Liver (tissue), 9 donors: ENCODE results near the gene ZFP64. TPM values are rescaled to one million over a fixed set of nuclear protein-coding genes. Genes with fewer than 3 reads are reported as not detected.

ENCODE experiments used
- DNase-seq: peaks from one replicate; pipeline ENCODE4 v3.0.0-alpha.2; 2017; ENCODE audit warnings: low spot score
- H3K27ac ChIP-seq, 2 donors: one replicate each; pipeline ENCODE4 v1.7.0; 2013; ENCODE audit warnings: inconsistent platforms in 2 of 2, low read length in 2 of 2, control low read depth in 1 of 2, low read depth in 1 of 2, mild to moderate bottlenecking in 1 of 2
- H3K27me3 ChIP-seq, 4 donors: one replicate each; pipeline versions ENCODE4 v1.6.1 to v1.7.0; 2013; ENCODE audit warnings: low read length in 3 of 4, inconsistent platforms in 1 of 4, mild to moderate bottlenecking in 1 of 4, moderate library complexity in 1 of 4; ENCODE audit not compliant: control insufficient read depth in 4 of 4, insufficient read depth in 4 of 4
- H3K36me3 ChIP-seq, 4 donors: one replicate each; pipeline versions ENCODE4 v1.6.1 to v1.7.0; 2013; ENCODE audit warnings: low read length in 3 of 4, mild to moderate bottlenecking in 3 of 4, low read depth in 1 of 4, moderate library complexity in 1 of 4; ENCODE audit not compliant: control insufficient read depth in 4 of 4, insufficient read depth in 3 of 4
- H3K4me1 ChIP-seq, 4 donors: one replicate each; pipeline versions ENCODE4 v1.6.1 to v1.7.0; 2013; ENCODE audit warnings: low read length in 3 of 4, mild to moderate bottlenecking in 3 of 4, moderate library complexity in 1 of 4; ENCODE audit not compliant: control insufficient read depth in 4 of 4, insufficient read depth in 4 of 4
- H3K4me3 ChIP-seq, 3 donors: one replicate each; pipeline versions ENCODE4 v1.6.1 to v1.7.0; 2013; ENCODE audit warnings: low read length in 3 of 3, control low read depth in 1 of 3, low read depth in 1 of 3, mild to moderate bottlenecking in 1 of 3
- H3K9ac ChIP-seq, 2 donors: one replicate each; pipeline ENCODE4 v1.7.0; 2013; ENCODE audit warnings: low read length in 2 of 2, mild to moderate bottlenecking in 2 of 2, moderate library complexity in 2 of 2, control low read depth in 1 of 2, low read depth in 1 of 2
- H3K9me3 ChIP-seq, 4 donors: one replicate each; pipeline versions ENCODE4 v1.6.1 to v1.7.0; 2013; ENCODE audit warnings: low read length in 3 of 4; ENCODE audit not compliant: control insufficient read depth in 4 of 4
- EGR1 ChIP-seq, 2 donors: IDR thresholded peaks; 2 replicates each; pipeline ENCODE4 v1.6.1; 2016 to 2018; ENCODE audit warnings: antibody characterized with exemption in 2 of 2, low read depth in 2 of 2
- FOXA2 ChIP-seq: IDR thresholded peaks from 2 replicates; pipeline ENCODE4 v1.6.1; 2016; ENCODE audit warnings: antibody characterized with exemption
- HNF4A ChIP-seq, 2 donors: conservative IDR thresholded peaks; 2 replicates each; pipeline ENCODE4 v1.6.1; 2016; ENCODE audit warnings: antibody characterized with exemption in 2 of 2, mild to moderate bottlenecking in 2 of 2
- HNF4G ChIP-seq: IDR thresholded peaks from 2 replicates; pipeline ENCODE4 v1.6.1; 2016; ENCODE audit warnings: antibody characterized with exemption
- JUND ChIP-seq, 2 donors: IDR thresholded peaks; 2 replicates each; pipeline ENCODE4 v1.6.1; 2016; ENCODE audit warnings: antibody characterized with exemption in 2 of 2
- NR2F2 ChIP-seq: IDR thresholded peaks from 2 replicates; pipeline ENCODE4 v1.6.1; 2016; ENCODE audit warnings: antibody characterized with exemption
- RAD21 ChIP-seq, 2 donors: IDR thresholded peaks; 2 replicates each; pipeline ENCODE4 v1.6.1; 2016; ENCODE audit warnings: antibody characterized with exemption in 2 of 2, mild to moderate bottlenecking in 2 of 2
- REST ChIP-seq: IDR thresholded peaks from 2 replicates; pipeline ENCODE4 v1.6.1; 2016; ENCODE audit warnings: antibody characterized with exemption, mild to moderate bottlenecking
- RXRA ChIP-seq, 2 donors: IDR thresholded peaks; 2 replicates each; pipeline ENCODE4 v1.6.1; 2017 to 2018; ENCODE audit warnings: antibody characterized with exemption in 2 of 2, mild to moderate bottlenecking in 1 of 2
- WGBS: extraction: QIAGEN DNeasy Blood & Tissue Kit; methylation state at CpG from one replicate; pipeline ENCODE4 v1.1.7; 2013; 5-methylcytosine and 5-hydroxymethylcytosine counted together
- polyA plus RNA-seq, 2 donors: library from polyadenylated mRNA; stranded (reverse) in 1 of 2; unstranded in 1 of 2; fragments of 200-250 nt in 1 of 2; fragments of >200 nt in 1 of 2; fragmentation: Nextera tagmentation in 1 of 2; extraction: Ambion mirVana in 1 of 2; gene quantifications; one replicate each; pipeline versions ENCODE4 v1.2.1 to v1.2.3, GENCODE V29; 2013 to 2015
- total RNA-seq, 2 donors: library from RNA; depleted of rRNA; stranded (reverse); fragments of >200 nt; gene quantifications; one replicate each; pipeline ENCODE4 v1.2.3, GENCODE V29; 2014
- donor health status: healthy.
- donor health status: healthy.
- donor health status: healthy.
- donor health status: healthy.
- donor health status: healthy.

Gene ZFP64
- total and polyA plus RNA-seq, 4 donors = 3.2 to 6.3 (median 4.9) TPM

- DNase-seq = no peak
- H3K27me3 ChIP-seq = no peaks in the 10 kb centered on the region
- no peak overlapping the region for H3K4me3 ChIP-seq
- no peak overlapping the region for H3K27ac ChIP-seq
- no peak overlapping the region for H3K9ac ChIP-seq
- 79% methylated on average over 4 of the region's 4 CpGs for WGBS
- H3K4me1 ChIP-seq = no peaks in the 10 kb centered on the region
- no peaks in the 10 kb centered on the region for H3K36me3 ChIP-seq
- TF ChIP-seq HNF4A (conservative IDR thresholded peaks at IDR 0.05) = no peak
- no peak for TF ChIP-seq REST
- TF ChIP-seq HNF4G = no peak
- TF ChIP-seq NR2F2 = no peak
- TF ChIP-seq FOXA2 = no peak
- H3K9me3 ChIP-seq = peaks cover 0 to 3% (median 1%) of the 10 kb centered on the region in 4 donors
Observed at GRCh38 chr20:52213995-52214394, 22.4 kb upstream of the ZFP64 start.

GRCh38 chr20:52212943-52213342 lies 21.4 kb upstream of the ZFP64 start:
- no peaks in the 10 kb centered on the region for H3K27me3 ChIP-seq
- no peak overlapping the region for H3K9ac ChIP-seq
- no peak overlapping the region for H3K27ac ChIP-seq
- DNase-seq = no peak
- peaks cover 0 to 3% (median 1%) of the 10 kb centered on the region in 4 donors for H3K9me3 ChIP-seq
- WGBS = 79% methylated on average over 2 of the region's 2 CpGs
- no peaks in the 10 kb centered on the region for H3K4me1 ChIP-seq
- TF ChIP-seq JUND (IDR thresholded peaks at IDR 0.05) (no peak), EGR1 (IDR thresholded peaks at IDR 0.05; ENCODE audit: low read depth in 2 of 2) (no peak), RAD21 (IDR thresholded peaks at IDR 0.05) (no peak), REST (no peak), RXRA (IDR thresholded peaks at IDR 0.05) (no peak), NR2F2 (no peak)
- no peak overlapping the region for H3K4me3 ChIP-seq
- H3K36me3 ChIP-seq = no peaks in the 10 kb centered on the region
